Suprapubic skin (tissue), 4 donors: Measurements from ENCODE around the gene HPDL.

Experiments
- POLR2A ChIP-seq, 2 donors: fragments of 450-650 bp; IDR thresholded peaks; one replicate each; pipeline ENCODE4 v1.6.1; 2017; ENCODE audit warnings: antibody characterized with exemption in 2 of 2, mild to moderate bottlenecking in 2 of 2, moderate library complexity in 2 of 2
- POLR2AphosphoS5 ChIP-seq, 3 donors: sonication (generic); formaldehyde crosslinking; IDR thresholded peaks; one replicate each; pipeline ENCODE4 v1.6.1; 2017; ENCODE audit warnings: antibody characterized with exemption in 3 of 3

DNA sequence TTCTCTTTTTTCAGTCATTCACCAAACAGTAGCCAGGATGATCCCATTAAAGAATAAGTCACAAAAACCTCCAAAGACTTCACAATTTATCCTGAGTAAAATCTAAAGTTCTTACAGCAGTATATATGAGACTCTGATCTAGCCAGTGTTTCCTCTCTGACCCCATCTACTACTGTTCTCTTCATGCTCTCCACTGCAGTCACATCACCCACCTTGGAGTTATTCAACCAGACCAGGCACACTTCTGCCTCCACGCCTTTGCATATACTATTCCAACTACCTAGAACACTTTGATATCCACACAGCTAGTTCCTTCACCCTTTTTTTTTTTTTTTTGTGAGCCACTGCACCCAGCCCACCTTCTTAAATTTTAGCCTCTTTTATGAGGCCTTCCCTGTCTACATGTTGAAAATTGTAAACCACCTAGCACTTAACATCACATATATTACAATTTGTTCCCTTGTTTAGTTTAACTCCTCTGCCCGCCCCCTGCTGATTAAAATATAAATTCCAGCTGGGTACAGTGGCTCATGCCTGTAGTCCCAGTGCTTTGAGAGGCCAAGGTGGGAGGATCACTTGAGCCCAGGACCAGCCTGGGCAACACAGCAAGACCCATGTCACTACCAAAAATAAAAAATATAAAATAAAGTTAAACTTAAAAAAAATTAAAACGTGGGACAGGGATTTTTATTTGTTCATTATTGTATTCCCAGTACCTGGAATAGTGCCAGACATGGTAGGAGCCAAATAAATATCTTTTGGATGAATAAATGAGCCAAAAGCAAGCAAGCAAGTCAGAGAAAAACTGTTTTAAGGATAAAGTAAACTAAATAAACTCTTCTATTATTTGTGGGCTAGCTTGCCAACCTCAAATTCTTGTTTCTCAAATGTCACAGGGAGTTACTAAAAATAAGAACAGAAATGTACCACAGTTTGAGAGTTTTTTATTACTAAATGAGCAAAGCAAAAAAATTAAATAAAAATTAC is 48.7 kb downstream of the HPDL start:
- TF ChIP-seq POLR2A (IDR thresholded peaks at IDR 0.05) = no peak
- TF ChIP-seq POLR2AphosphoS5 (IDR thresholded peaks at IDR 0.05) = no peak
